Measurements from ENCODE around the gene RGL4. TPM values are rescaled to one million over a fixed set of nuclear protein-coding genes. Genes with fewer than 3 reads are reported as not detected.

RGL4 gene
- total RNA-seq, 1 donor from 2014 or later, result 1.9 TPM

- Histone ChIP-seq H3K27me3 (ENCODE audit: low read depth) (no peaks in the 10 kb centered on the region), H3K4me3 (no peak overlapping the region), H3K9me3 (no peaks in the 10 kb centered on the region), H3K4me1 (no peaks in the 10 kb centered on the region), H3K36me3 (peaks cover 4% of the 10 kb centered on the region), H3K27ac (no peak overlapping the region)
- ATAC-seq (no peak), DNase-seq (no peak)
- intact Hi-C loops (cut with DNase I), result no loop called here
- TF ChIP-seq CTCF (IDR thresholded peaks at IDR 0.05), result no peak
Measured at GRCh38 chr22:23677701-23677995, 13.2 kb upstream of the RGL4 start.

- ATAC-seq (no peak), DNase-seq (no peak)
- Histone ChIP-seq H3K27me3 (ENCODE audit: low read depth) (no peaks in the 10 kb centered on the region), H3K9me3 (no peaks in the 10 kb centered on the region), H3K36me3 (peaks cover 6% of the 10 kb centered on the region), H3K4me1 (no peaks in the 10 kb centered on the region), H3K4me3 (no peak overlapping the region), H3K27ac (no peak overlapping the region)
- intact Hi-C loops (cut with DNase I), result no loop called here
- no peak for TF ChIP-seq CTCF (IDR thresholded peaks at IDR 0.05)
Measured at GRCh38 chr22:23678133-23678532, 12.7 kb upstream of the RGL4 start.

- H3K36me3 ChIP-seq, result peaks cover 10% of the 10 kb centered on the region
- no peak overlapping the region for H3K27ac ChIP-seq
- no peak for TF ChIP-seq CTCF (IDR thresholded peaks at IDR 0.05)
- ATAC-seq (no peak), DNase-seq (no peak)
- no peaks in the 10 kb centered on the region for H3K27me3 ChIP-seq (ENCODE audit: low read depth)
- no peaks in the 10 kb centered on the region for H3K4me1 ChIP-seq
- intact Hi-C loops (cut with DNase I), result no loop called here
- H3K4me3 ChIP-seq, result no peak overlapping the region
- no peaks in the 10 kb centered on the region for H3K9me3 ChIP-seq
Measured at GRCh38 chr22:23681026-23681809, 9.6 kb upstream of the RGL4 start.

GRCh38 chr22:23682077-23682476, 8.7 kb upstream of the RGL4 start:
- no peak overlapping the region for H3K4me3 ChIP-seq
- TF ChIP-seq CTCF (IDR thresholded peaks at IDR 0.05), result no peak
- intact Hi-C loops (cut with DNase I), result no loop called here
- H3K27me3 ChIP-seq (ENCODE audit: low read depth), result no peaks in the 10 kb centered on the region
- ATAC-seq, result no peak
- no peak overlapping the region for H3K27ac ChIP-seq
- no peaks in the 10 kb centered on the region for H3K9me3 ChIP-seq
- H3K4me1 ChIP-seq, result no peaks in the 10 kb centered on the region
- DNase-seq, result no peak
- peaks cover 10% of the 10 kb centered on the region for H3K36me3 ChIP-seq

GRCh38 chr22:23682827-23683355, 7.9 kb upstream of the RGL4 start:
- DNase-seq, result no peak
- intact Hi-C loops (cut with DNase I), result no loop called here
- no peak for TF ChIP-seq CTCF (IDR thresholded peaks at IDR 0.05)

More at GRCh38 chr22:23682827-23683355, 7.9 kb upstream of the RGL4 start:
- Histone ChIP-seq H3K4me3 (no peak overlapping the region), H3K27ac (no peak overlapping the region), H3K27me3 (ENCODE audit: low read depth) (no peaks in the 10 kb centered on the region), H3K4me1 (no peaks in the 10 kb centered on the region), H3K9me3 (no peaks in the 10 kb centered on the region), H3K36me3 (peaks cover 10% of the 10 kb centered on the region)
- no peak for ATAC-seq

Measured in lower lobe of right lung (tissue), 2 donors.